Kasumi-1 (cell line): ENCODE results near the gene FGFR3.
A peak's percentile ranks its signal among the peaks of the same experiment; 100 is the strongest.

ENCODE experiments used
- DNase-seq, 2 experiments: peaks; one replicate each; lab custom pipeline; 2025; lab: John Stamatoyannopoulos, UW

FGFR3 gene

DNA sequence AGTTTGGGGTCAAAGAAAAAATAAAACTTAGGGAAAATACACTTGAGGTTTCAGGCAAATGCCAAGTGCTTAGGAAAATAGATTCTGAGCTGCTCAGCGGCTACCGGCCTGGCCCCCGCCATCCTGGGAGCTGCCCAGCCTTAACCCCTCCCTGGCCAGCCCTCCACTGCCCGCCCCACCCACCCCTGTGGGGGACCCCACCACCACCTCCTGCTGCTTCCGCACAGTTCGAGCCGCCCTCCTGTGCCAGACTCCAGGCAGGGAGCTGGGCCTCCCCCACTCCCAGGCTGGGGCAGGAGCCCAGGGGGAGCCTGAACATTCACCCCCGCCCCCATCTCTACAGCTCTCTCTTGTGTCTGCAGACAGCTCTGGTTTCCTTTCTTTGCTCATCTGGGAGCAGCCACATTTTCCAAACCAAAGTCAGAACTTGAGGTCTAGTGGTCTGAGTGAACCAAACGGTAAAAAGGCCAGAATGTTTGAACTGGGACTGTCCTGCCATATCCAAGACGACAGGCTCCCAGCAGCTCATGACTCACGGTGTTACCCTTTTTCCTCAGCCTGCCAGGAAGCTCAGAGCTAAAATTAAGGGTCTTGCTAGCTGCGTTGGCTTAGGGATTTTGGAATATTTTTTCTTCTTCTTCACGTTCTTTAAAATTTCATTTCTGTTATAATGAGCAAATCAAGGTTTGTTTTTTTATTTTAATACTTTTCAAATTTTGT lies 4.7 kb upstream of the FGFR3 start:
- no peak for DNase-seq

- DNase-seq = no peak
Observed at GRCh38 chr4:1789552-1789951, 3.5 kb upstream of the FGFR3 start.

- DNase-seq = no peak
Observed at GRCh38 chr4:1790005-1790404, 3.1 kb upstream of the FGFR3 start.

DNA sequence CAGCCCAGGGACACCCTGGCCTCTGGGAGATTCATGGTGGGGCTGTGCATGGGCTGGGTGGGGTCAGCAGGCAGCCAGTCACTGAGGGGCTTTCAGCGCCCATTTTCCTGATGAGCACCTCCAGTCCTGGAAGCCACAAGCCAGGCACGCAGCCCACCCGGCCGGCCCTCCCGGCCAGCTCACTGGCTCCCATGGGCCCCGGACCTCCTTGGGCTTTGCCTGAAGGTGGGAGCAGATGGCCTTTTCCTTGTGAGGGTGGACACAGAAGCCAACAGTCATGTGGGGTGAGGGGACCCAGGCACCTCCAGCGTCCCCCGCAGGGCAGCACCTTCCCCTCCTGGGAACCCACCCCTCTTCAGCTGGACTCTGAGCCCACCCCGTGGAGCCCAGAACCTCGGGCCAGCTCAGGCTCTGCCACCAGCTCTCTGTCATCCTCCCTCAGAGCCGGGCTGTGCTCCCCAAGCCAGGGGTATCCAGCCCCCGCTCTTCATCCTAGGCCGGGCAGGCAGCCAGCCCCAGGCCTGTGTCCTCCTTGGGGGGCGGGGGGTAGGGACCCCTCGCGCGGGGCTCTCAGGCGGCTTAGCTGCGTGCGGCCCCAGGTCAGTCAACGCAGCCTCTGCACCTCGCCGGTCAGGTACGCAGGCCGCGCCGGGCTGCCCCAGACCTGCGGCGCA lies 798 bp upstream of the FGFR3 start:
- no peak for DNase-seq

GRCh38 chr4:1793496-1793840 lies 375 bp downstream of the FGFR3 start:
- DNase-seq = peak in 1 of 2 experiments; percentile 16

DNA sequence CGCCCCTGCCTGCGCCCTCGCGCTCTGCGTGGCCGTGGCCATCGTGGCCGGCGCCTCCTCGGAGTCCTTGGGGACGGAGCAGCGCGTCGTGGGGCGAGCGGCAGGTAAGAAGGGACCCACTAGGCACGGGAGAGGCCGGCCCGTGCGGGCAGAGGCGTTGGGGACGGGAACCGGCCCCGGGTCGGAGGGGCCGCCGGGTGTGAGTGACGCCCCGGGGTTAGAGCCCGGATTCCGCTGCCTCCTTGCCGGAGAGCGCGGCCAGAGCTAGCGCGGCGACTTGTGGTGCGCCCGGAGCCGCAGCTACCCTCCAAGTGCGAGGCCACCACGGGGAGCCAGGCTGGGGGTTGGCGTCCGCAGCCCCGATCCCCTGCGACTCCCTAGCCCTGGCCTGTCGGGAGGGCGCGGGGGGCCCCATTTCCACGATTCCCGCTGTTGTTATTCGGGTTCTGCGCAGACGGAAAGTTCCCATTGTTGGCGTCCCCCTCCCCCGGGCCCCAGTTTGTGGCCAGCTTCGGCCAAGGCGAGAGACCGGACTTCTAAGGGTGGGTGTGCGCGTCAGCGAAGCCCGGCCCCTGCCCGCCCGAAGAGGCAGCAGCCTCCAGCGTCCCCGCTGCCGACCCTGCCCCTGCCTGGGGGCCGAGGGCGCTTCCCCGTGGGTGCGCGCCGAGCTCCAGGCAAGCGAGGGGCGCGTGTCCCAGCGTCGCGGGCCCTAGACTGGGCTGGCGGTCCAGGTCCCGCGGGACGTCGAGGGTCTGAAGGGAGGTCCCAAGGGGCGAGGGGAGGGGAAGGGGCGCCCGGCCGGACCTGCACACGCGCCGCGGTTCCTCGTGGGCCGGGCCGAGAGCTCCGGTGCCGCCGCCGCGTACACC lies 1.1 kb downstream of the FGFR3 start:
- DNase-seq = no peak

GRCh38 chr4:1794809-1795298 lies 1.8 kb downstream of the FGFR3 start:
- DNase-seq = no peak

DNA sequence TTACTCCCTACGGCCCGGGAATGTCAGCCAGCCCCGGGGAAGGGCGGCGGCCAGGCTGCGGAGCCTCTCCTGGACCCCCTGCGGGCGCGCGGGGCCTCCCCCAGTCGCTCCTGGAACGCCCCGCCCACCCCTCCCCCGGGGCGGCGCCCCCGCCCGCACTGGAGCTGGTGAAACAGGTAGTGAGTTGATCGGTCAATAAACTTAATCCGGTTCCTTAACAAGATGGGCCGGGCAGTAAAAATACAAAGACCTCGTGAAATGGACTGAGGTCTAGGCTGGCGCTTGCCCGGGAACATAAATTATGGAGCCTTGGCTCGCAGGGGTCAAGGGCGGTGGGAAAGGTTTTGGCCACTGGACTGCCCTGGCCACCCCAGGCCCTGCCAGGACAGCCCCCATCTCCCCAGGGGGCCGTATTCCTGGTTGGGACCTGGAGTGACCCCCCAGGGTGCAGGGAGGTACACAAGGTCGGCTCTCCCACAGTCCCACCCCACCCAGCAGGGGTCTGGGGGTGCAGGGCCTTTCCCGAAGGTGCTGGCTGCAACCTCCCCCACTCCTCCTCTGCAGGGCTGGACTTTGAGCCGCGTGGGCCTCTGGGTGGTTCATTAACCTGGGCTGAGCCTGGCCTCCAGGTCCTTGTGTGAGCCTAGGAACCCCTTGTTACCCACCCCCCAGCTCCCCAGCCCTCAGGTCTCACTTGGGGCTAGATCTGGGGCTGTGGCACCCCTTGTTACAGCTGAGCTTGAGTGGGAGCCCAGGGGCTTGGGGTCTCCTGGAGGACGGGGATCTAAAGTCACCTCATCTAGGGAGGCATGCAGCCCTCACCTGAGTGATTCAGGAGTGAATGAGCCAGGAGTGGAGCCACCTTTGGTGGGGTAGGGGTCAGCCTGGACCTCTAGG lies 2.5 kb downstream of the FGFR3 start:
- no peak for DNase-seq

GRCh38 chr4:1796486-1797204 lies 3.6 kb downstream of the FGFR3 start:
- no peak for DNase-seq

GRCh38 chr4:1797298-1797860 lies 4.3 kb downstream of the FGFR3 start:
- DNase-seq = no peak

DNA sequence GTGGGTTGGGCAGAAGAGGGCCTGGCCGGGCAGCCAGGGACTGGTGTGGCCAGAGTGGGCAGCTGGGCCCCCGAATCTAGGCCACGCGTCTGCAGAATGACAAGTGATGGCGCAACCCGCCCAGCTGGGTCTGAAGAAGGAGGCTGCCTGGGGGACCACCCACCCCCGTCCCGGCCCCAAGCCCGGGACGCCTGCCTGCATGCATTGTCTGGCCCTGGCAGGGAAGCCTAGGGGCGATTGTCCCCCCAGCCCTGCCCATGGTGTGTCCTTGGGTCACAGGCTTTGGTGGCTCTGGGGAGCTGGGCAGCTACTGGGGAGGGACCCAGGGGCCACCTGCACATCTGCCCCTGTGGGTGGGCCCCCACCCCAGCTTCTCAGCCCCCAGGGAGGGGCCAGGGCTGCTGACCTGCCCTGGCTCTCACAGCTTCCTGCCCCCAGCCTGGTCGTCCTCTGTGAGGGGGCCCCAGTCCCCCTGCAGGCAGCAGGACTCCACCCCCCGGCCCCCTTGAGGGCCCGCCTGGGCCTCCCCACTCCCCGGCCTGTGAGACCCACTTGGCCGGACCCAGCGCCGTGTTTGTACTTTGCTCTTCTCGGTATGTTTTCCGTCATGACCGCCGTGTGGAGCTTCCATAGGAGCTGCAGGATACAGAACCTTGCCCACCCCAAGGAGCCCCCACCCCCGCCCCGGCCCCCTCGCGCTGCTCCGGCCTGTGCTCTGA lies 4.9 kb downstream of the FGFR3 start:
- DNase-seq = no peak

- DNase-seq = no peak
Observed at GRCh38 chr4:1798580-1799386, 5.7 kb downstream of the FGFR3 start.

- no peak for DNase-seq
Observed at GRCh38 chr4:1799387-1800375, 6.6 kb downstream of the FGFR3 start.

DNA sequence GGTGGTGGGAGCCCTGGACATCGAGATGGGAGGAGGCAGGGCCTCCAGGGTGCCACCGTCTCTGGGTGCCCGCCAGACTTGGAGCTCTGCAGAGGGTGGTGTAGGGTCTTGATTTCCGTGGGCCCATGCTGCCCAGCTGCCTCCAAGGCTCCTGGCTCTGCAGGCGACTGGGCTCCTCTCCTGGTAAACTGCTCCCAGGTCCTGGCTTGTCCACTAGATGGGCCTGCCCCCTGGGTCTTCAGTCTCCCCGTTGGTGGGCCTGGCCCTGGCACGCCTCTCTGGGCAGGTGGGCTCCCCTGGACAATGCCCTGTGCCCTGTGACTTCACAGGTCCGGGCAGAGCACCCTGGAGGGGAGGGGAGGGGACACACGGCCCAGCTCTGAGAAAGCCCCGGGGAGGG lies 7.7 kb downstream of the FGFR3 start:
- DNase-seq = no peak

- DNase-seq = no peak
Observed at GRCh38 chr4:1801286-1801958, 8.3 kb downstream of the FGFR3 start.

- peak; percentile 52 to 57 for DNase-seq
Observed at GRCh38 chr4:1802151-1802715, 9.1 kb downstream of the FGFR3 start.
